Stimulated activated CD4-positive, alpha-beta T cell treated with anti-CD3 and anti-CD28 coated beads, Interleukin-4, amount 100 ng/mL, for 48 hours (primary cell): ENCODE results near the gene MRTFB.
"Not testable (repeated sequence)": the region's sequence is repeated elsewhere in the genome, so short reads cannot be mapped to it uniquely, and the experiment has no call there.

ENCODE experiments used
- DNase-seq, 2 donors: peaks; one replicate each; pipeline ENCODE4 v3.0.0-alpha.2; 2020; ENCODE audit warnings: low read depth in 2 of 2

The MRTFB gene

GRCh38 chr16:14070877-14071575, at the start of gene MRTFB:
Gene MRTFB (plus strand): TSS chr16:14071319. CDS start chr16:14140607, 69,288 bp downstream.
- DNase-seq = peak; percentile 74 to 78

GRCh38 chr16:14023526-14023925, 47.6 kb upstream of the MRTFB start:
- not testable (repeated sequence) for DNase-seq

- DNase-seq = no peak
Measured at GRCh38 chr16:14024283-14024682, 46.8 kb upstream of the MRTFB start.

GRCh38 chr16:14026572-14027285, 44.4 kb upstream of the MRTFB start:
- no peak for DNase-seq

- no peak for DNase-seq
Measured at GRCh38 chr16:14028202-14028601, 42.9 kb upstream of the MRTFB start.

- no peak for DNase-seq
Measured at GRCh38 chr16:14029658-14030057, 41.5 kb upstream of the MRTFB start.

- no peak for DNase-seq
Measured at GRCh38 chr16:14035092-14035491, 36.0 kb upstream of the MRTFB start.

GRCh38 chr16:14036889-14037288, 34.2 kb upstream of the MRTFB start:
- no peak for DNase-seq

GRCh38 chr16:14037960-14038359, 33.2 kb upstream of the MRTFB start:
- DNase-seq = no peak

- DNase-seq = no peak
Measured at GRCh38 chr16:14041164-14041563, 30.0 kb upstream of the MRTFB start.

GRCh38 chr16:14042706-14043105, 28.4 kb upstream of the MRTFB start:
- no peak for DNase-seq

GRCh38 chr16:14043278-14043677, 27.8 kb upstream of the MRTFB start:
- DNase-seq = no peak

- DNase-seq = no peak
Measured at GRCh38 chr16:14043793-14044192, 27.3 kb upstream of the MRTFB start.

- not testable (repeated sequence) for DNase-seq
Measured at GRCh38 chr16:14047121-14047859, 23.8 kb upstream of the MRTFB start.

- no peak for DNase-seq
Measured at GRCh38 chr16:14050291-14051027, 20.7 kb upstream of the MRTFB start.

GRCh38 chr16:14051103-14051729, 19.9 kb upstream of the MRTFB start:
- DNase-seq = no peak

GRCh38 chr16:14056970-14057369, 14.1 kb upstream of the MRTFB start:
- no peak for DNase-seq

- DNase-seq = no peak
Measured at GRCh38 chr16:14057878-14058382, 13.2 kb upstream of the MRTFB start.

GRCh38 chr16:14061732-14062259, 9.3 kb upstream of the MRTFB start:
- DNase-seq = no peak

GRCh38 chr16:14062261-14062660, 8.9 kb upstream of the MRTFB start:
- no peak for DNase-seq
